ENCODE data around the gene RBMX.

GRCh38 chrX:136851526-136851925, 29.0 kb downstream of the RBMX start:
- TF ChIP-seq CEBPB (IDR thresholded peaks at IDR 0.05) (no peak), EGR1 (IDR thresholded peaks at IDR 0.05) (no peak), USF1 (IDR thresholded peaks at IDR 0.05) (no peak), MAX (IDR thresholded peaks at IDR 0.05) (no peak), CREB1 (IDR thresholded peaks at IDR 0.05; ENCODE audit: low read depth) (no peak), RAD21 (IDR thresholded peaks at IDR 0.05; ENCODE audit: low read depth) (no peak), EP300 (IDR thresholded peaks at IDR 0.05; ENCODE audit: borderline replicate concordance) (no peak), NFIC (IDR thresholded peaks at IDR 0.05) (no peak), YY1 (IDR thresholded peaks at IDR 0.05; ENCODE audit: low read depth) (no peak), ZBTB7A (IDR thresholded peaks at IDR 0.05; ENCODE audit: low read depth) (no peak), TEAD4 (IDR thresholded peaks at IDR 0.05) (no peak), TAF1 (IDR thresholded peaks at IDR 0.05; ENCODE audit: low read depth) (no peak), FOXM1 (IDR thresholded peaks at IDR 0.05; ENCODE audit: borderline replicate concordance, low read depth) (no peak)
- TF ChIP-seq, protein P1, sequence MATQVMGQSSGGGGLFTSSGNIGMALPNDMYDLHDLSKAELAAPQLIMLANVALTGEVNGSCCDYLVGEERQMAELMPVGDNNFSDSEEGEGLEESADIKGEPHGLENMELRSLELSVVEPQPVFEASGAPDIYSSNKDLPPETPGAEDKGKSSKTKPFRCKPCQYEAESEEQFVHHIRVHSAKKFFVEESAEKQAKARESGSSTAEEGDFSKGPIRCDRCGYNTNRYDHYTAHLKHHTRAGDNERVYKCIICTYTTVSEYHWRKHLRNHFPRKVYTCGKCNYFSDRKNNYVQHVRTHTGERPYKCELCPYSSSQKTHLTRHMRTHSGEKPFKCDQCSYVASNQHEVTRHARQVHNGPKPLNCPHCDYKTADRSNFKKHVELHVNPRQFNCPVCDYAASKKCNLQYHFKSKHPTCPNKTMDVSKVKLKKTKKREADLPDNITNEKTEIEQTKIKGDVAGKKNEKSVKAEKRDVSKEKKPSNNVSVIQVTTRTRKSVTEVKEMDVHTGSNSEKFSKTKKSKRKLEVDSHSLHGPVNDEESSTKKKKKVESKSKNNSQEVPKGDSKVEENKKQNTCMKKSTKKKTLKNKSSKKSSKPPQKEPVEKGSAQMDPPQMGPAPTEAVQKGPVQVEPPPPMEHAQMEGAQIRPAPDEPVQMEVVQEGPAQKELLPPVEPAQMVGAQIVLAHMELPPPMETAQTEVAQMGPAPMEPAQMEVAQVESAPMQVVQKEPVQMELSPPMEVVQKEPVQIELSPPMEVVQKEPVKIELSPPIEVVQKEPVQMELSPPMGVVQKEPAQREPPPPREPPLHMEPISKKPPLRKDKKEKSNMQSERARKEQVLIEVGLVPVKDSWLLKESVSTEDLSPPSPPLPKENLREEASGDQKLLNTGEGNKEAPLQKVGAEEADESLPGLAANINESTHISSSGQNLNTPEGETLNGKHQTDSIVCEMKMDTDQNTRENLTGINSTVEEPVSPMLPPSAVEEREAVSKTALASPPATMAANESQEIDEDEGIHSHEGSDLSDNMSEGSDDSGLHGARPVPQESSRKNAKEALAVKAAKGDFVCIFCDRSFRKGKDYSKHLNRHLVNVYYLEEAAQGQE (IDR thresholded peaks at IDR 0.05; ENCODE audit: low read depth) = no peak
